ENCODE measurements around the gene DPPA2.
A peak's percentile ranks its signal among the peaks of the same experiment; 100 is the strongest.

Gene DPPA2

GRCh38 chr3:109325109-109325508, 8.8 kb upstream of the DPPA2 start:
- Histone ChIP-seq H3K9ac (ENCODE audit: low read depth, low read length) (no peak overlapping the region), H3K27ac (ENCODE audit: low read depth, low read length) (peak overlapping the region; percentile 48), H3K36me3 (ENCODE audit: control insufficient read depth, insufficient read depth, low read length) (peaks cover 42% of the 10 kb centered on the region), H3K9me3 (ENCODE audit: control insufficient read depth, insufficient read depth, low read length) (no peaks in the 10 kb centered on the region), H3K4me1 (ENCODE audit: control insufficient read depth, insufficient read depth, low read length) (no peaks in the 10 kb centered on the region), H3K27me3 (ENCODE audit: control insufficient read depth, insufficient read depth, low read length) (no peaks in the 10 kb centered on the region), H3K4me3 (ENCODE audit: low read depth, low read length) (no peak overlapping the region)

GRCh38 chr3:109313061-109313460, 3.3 kb downstream of the DPPA2 start:
- H3K36me3 ChIP-seq (ENCODE audit: control insufficient read depth, insufficient read depth, low read length) = peaks cover 3% of the 10 kb centered on the region; the same call in 1 of the 2 replicates
- no peak overlapping the region for H3K27ac ChIP-seq (ENCODE audit: low read depth, low read length)
- no peaks in the 10 kb centered on the region for H3K9me3 ChIP-seq (ENCODE audit: control insufficient read depth, insufficient read depth, low read length)
- peaks cover 28% of the 10 kb centered on the region for H3K4me1 ChIP-seq (ENCODE audit: control insufficient read depth, insufficient read depth, low read length)
- H3K27me3 ChIP-seq (ENCODE audit: control insufficient read depth, insufficient read depth, low read length) = no peaks in the 10 kb centered on the region
- H3K9ac ChIP-seq (ENCODE audit: low read depth, low read length) = no peak overlapping the region
- H3K4me3 ChIP-seq (ENCODE audit: low read depth, low read length) = no peak overlapping the region

GRCh38 chr3:109297496-109297895, 18.8 kb downstream of the DPPA2 start:
- no peaks in the 10 kb centered on the region for H3K27me3 ChIP-seq (ENCODE audit: control insufficient read depth, insufficient read depth, low read length)
- no peak overlapping the region for H3K9ac ChIP-seq (ENCODE audit: low read depth, low read length)
- H3K27ac ChIP-seq (ENCODE audit: low read depth, low read length) = no peak overlapping the region
- no peaks in the 10 kb centered on the region for H3K4me1 ChIP-seq (ENCODE audit: control insufficient read depth, insufficient read depth, low read length)
- H3K9me3 ChIP-seq (ENCODE audit: control insufficient read depth, insufficient read depth, low read length) = no peaks in the 10 kb centered on the region
- no peaks in the 10 kb centered on the region for H3K36me3 ChIP-seq (ENCODE audit: control insufficient read depth, insufficient read depth, low read length)
- H3K4me3 ChIP-seq (ENCODE audit: low read depth, low read length) = no peak overlapping the region

GRCh38 chr3:109284071-109284470, 32.2 kb downstream of the DPPA2 start:
- peaks cover 4% of the 10 kb centered on the region; the same call in 1 of the 2 replicates for H3K4me1 ChIP-seq (ENCODE audit: control insufficient read depth, insufficient read depth, low read length)
- H3K4me3 ChIP-seq (ENCODE audit: low read depth, low read length) = no peak overlapping the region
- H3K27ac ChIP-seq (ENCODE audit: low read depth, low read length) = no peak overlapping the region
- H3K36me3 ChIP-seq (ENCODE audit: control insufficient read depth, insufficient read depth, low read length) = no peaks in the 10 kb centered on the region
- H3K9ac ChIP-seq (ENCODE audit: low read depth, low read length) = no peak overlapping the region
- no peaks in the 10 kb centered on the region for H3K27me3 ChIP-seq (ENCODE audit: control insufficient read depth, insufficient read depth, low read length)
- H3K9me3 ChIP-seq (ENCODE audit: control insufficient read depth, insufficient read depth, low read length) = no peaks in the 10 kb centered on the region

- Histone ChIP-seq H3K4me1 (ENCODE audit: control insufficient read depth, insufficient read depth, low read length) (peaks cover 3% of the 10 kb centered on the region; the same call in 1 of the 2 replicates), H3K27me3 (ENCODE audit: control insufficient read depth, insufficient read depth, low read length) (no peaks in the 10 kb centered on the region), H3K27ac (ENCODE audit: low read depth, low read length) (no peak overlapping the region), H3K36me3 (ENCODE audit: control insufficient read depth, insufficient read depth, low read length) (no peaks in the 10 kb centered on the region), H3K4me3 (ENCODE audit: low read depth, low read length) (no peak overlapping the region), H3K9me3 (ENCODE audit: control insufficient read depth, insufficient read depth, low read length) (no peaks in the 10 kb centered on the region), H3K9ac (ENCODE audit: low read depth, low read length) (no peak overlapping the region)
These were observed 37.8 kb downstream of the DPPA2 start for GRCh38 chr3:109278546-109278945.

- no peaks in the 10 kb centered on the region for H3K36me3 ChIP-seq (ENCODE audit: control insufficient read depth, insufficient read depth, low read length)
- peaks cover 3% of the 10 kb centered on the region; the same call in 1 of the 2 replicates for H3K4me1 ChIP-seq (ENCODE audit: control insufficient read depth, insufficient read depth, low read length)
- no peak overlapping the region for H3K9ac ChIP-seq (ENCODE audit: low read depth, low read length)
- H3K9me3 ChIP-seq (ENCODE audit: control insufficient read depth, insufficient read depth, low read length) = no peaks in the 10 kb centered on the region
- no peak overlapping the region for H3K4me3 ChIP-seq (ENCODE audit: low read depth, low read length)
- no peak overlapping the region for H3K27ac ChIP-seq (ENCODE audit: low read depth, low read length)
- no peaks in the 10 kb centered on the region for H3K27me3 ChIP-seq (ENCODE audit: control insufficient read depth, insufficient read depth, low read length)
These were observed 38.2 kb downstream of the DPPA2 start for GRCh38 chr3:109278141-109278540.

- H3K36me3 ChIP-seq (ENCODE audit: control insufficient read depth, insufficient read depth, low read length) = no peaks in the 10 kb centered on the region
- H3K27ac ChIP-seq (ENCODE audit: low read depth, low read length) = no peak overlapping the region
- peaks cover 3% of the 10 kb centered on the region; the same call in 1 of the 2 replicates for H3K4me1 ChIP-seq (ENCODE audit: control insufficient read depth, insufficient read depth, low read length)
- no peak overlapping the region for H3K4me3 ChIP-seq (ENCODE audit: low read depth, low read length)
- H3K27me3 ChIP-seq (ENCODE audit: control insufficient read depth, insufficient read depth, low read length) = no peaks in the 10 kb centered on the region
- no peaks in the 10 kb centered on the region for H3K9me3 ChIP-seq (ENCODE audit: control insufficient read depth, insufficient read depth, low read length)
- no peak overlapping the region for H3K9ac ChIP-seq (ENCODE audit: low read depth, low read length)
These were observed 40.5 kb downstream of the DPPA2 start for GRCh38 chr3:109275702-109276293.

- Histone ChIP-seq H3K9ac (ENCODE audit: low read depth, low read length) (no peak overlapping the region), H3K4me1 (ENCODE audit: control insufficient read depth, insufficient read depth, low read length) (0 out of 2 replicates have a peak, but pooled peaks cover under 1% of the 10 kb centered on the region), H3K36me3 (ENCODE audit: control insufficient read depth, insufficient read depth, low read length) (no peaks in the 10 kb centered on the region), H3K9me3 (ENCODE audit: control insufficient read depth, insufficient read depth, low read length) (no peaks in the 10 kb centered on the region), H3K4me3 (ENCODE audit: low read depth, low read length) (no peak overlapping the region), H3K27ac (ENCODE audit: low read depth, low read length) (no peak overlapping the region), H3K27me3 (ENCODE audit: control insufficient read depth, insufficient read depth, low read length) (no peaks in the 10 kb centered on the region)
These were observed 45.5 kb downstream of the DPPA2 start for GRCh38 chr3:109270779-109271178.

- Histone ChIP-seq H3K27me3 (ENCODE audit: control insufficient read depth, insufficient read depth, low read length) (no peaks in the 10 kb centered on the region), H3K36me3 (ENCODE audit: control insufficient read depth, insufficient read depth, low read length) (no peaks in the 10 kb centered on the region), H3K9ac (ENCODE audit: low read depth, low read length) (no peak overlapping the region), H3K4me1 (ENCODE audit: control insufficient read depth, insufficient read depth, low read length) (no peaks in the 10 kb centered on the region), H3K27ac (ENCODE audit: low read depth, low read length) (no peak overlapping the region), H3K4me3 (ENCODE audit: low read depth, low read length) (no peak overlapping the region), H3K9me3 (ENCODE audit: control insufficient read depth, insufficient read depth, low read length) (no peaks in the 10 kb centered on the region)
These were observed 46.6 kb downstream of the DPPA2 start for GRCh38 chr3:109269577-109270275.

- no peaks in the 10 kb centered on the region for H3K4me1 ChIP-seq (ENCODE audit: control insufficient read depth, insufficient read depth, low read length)
- no peak overlapping the region for H3K9ac ChIP-seq (ENCODE audit: low read depth, low read length)
- H3K4me3 ChIP-seq (ENCODE audit: low read depth, low read length) = no peak overlapping the region
- no peaks in the 10 kb centered on the region for H3K9me3 ChIP-seq (ENCODE audit: control insufficient read depth, insufficient read depth, low read length)
- no peaks in the 10 kb centered on the region for H3K36me3 ChIP-seq (ENCODE audit: control insufficient read depth, insufficient read depth, low read length)
- no peak overlapping the region for H3K27ac ChIP-seq (ENCODE audit: low read depth, low read length)
- H3K27me3 ChIP-seq (ENCODE audit: control insufficient read depth, insufficient read depth, low read length) = no peaks in the 10 kb centered on the region
These were observed 48.1 kb downstream of the DPPA2 start for GRCh38 chr3:109268181-109268580.

- Histone ChIP-seq H3K4me1 (ENCODE audit: control insufficient read depth, insufficient read depth, low read length) (no peaks in the 10 kb centered on the region), H3K9me3 (ENCODE audit: control insufficient read depth, insufficient read depth, low read length) (no peaks in the 10 kb centered on the region)
These were observed 51.0 kb downstream of the DPPA2 start for GRCh38 chr3:109265295-109265694.

More at GRCh38 chr3:109265295-109265694, 51.0 kb downstream of the DPPA2 start:
- H3K36me3 ChIP-seq (ENCODE audit: control insufficient read depth, insufficient read depth, low read length) = no peaks in the 10 kb centered on the region
- no peak overlapping the region for H3K4me3 ChIP-seq (ENCODE audit: low read depth, low read length)
- H3K27ac ChIP-seq (ENCODE audit: low read depth, low read length) = no peak overlapping the region
- H3K27me3 ChIP-seq (ENCODE audit: control insufficient read depth, insufficient read depth, low read length) = no peaks in the 10 kb centered on the region
- H3K9ac ChIP-seq (ENCODE audit: low read depth, low read length) = no peak overlapping the region
